GM12892 (cell line): ENCODE measurements around the gene KIF1B.

Experiments used
- POLR2A ChIP-seq: IDR thresholded peaks from 2 replicates; pipeline ENCODE4 v1.6.1; 2011; ENCODE audit warnings: low read depth, low read length, control low read depth
- POLR2AphosphoS5 ChIP-seq: IDR thresholded peaks from 2 replicates; pipeline ENCODE4 v1.6.1; 2011; ENCODE audit warnings: low read depth, low read length, control low read depth
- TAF1 ChIP-seq: IDR thresholded peaks from 2 replicates; pipeline ENCODE4 v1.6.1; 2011; ENCODE audit warnings: low read depth, mild to moderate bottlenecking, control low read depth, low read length, borderline replicate concordance

- TF ChIP-seq POLR2A, result no peak
- no peak for TF ChIP-seq TAF1
- no peak for TF ChIP-seq POLR2AphosphoS5
Measured at GRCh38 chr1:10347109-10347508, 136.7 kb downstream of the KIF1B start.
